Heart left ventricle (tissue), 13 donors: ENCODE results near the gene S100A7.

Experiments used
- CTCF ChIP-seq, 12 donors: fragments of 200-600 bp; sonication (generic) in 4 of 12; IDR thresholded peaks; one replicate each; pipeline versions ENCODE4 v1.5.0 to v1.8.0; 2018 to 2022; ENCODE audit warnings: antibody characterized with exemption in 12 of 12, mild to moderate bottlenecking in 5 of 12
- POLR2A ChIP-seq, 2 donors: fragments of 450-650 bp; IDR thresholded peaks; one replicate each; pipeline ENCODE4 v1.6.1; 2017; ENCODE audit warnings: antibody characterized with exemption in 2 of 2, mild to moderate bottlenecking in 2 of 2, moderate library complexity in 2 of 2
- donor health status: ischemic (EF 13 %, LVEDD 7.1; RV severe dilation, severe dysfunction).
- donor health status: DM: no; HTN: yes; CAD: no.
- donor health status: DM: no; HTN: no; CAD: no.
- donor health status: ischemic (EF 25% LVEDD 6.9; RV normal size, moderate dysfunction).
- donor health status: ischemic (EF 25% LVEDD 5.7; RV mildly dilated, moderate dysfunction).
- donor health status: ischemic (EF 35%, LVEDD 5.7; RV mildly dilated, moderate dysfunction).
- donor health status: nonischemic (EF 11% LVEDD 7.7; RV severe dilation, severe dysfunction).
- donor health status: DM: yes; HTN: yes; CAD: no.
- donor health status: PGD.
- donor health status: ischemic (EF 29% LVEDD 5.4; RV normal size, mild dysfunction).
- donor health status: nonischemic (EF 23%, LVEDD 6.1; RV moderate dilation, normal function).

DNA sequence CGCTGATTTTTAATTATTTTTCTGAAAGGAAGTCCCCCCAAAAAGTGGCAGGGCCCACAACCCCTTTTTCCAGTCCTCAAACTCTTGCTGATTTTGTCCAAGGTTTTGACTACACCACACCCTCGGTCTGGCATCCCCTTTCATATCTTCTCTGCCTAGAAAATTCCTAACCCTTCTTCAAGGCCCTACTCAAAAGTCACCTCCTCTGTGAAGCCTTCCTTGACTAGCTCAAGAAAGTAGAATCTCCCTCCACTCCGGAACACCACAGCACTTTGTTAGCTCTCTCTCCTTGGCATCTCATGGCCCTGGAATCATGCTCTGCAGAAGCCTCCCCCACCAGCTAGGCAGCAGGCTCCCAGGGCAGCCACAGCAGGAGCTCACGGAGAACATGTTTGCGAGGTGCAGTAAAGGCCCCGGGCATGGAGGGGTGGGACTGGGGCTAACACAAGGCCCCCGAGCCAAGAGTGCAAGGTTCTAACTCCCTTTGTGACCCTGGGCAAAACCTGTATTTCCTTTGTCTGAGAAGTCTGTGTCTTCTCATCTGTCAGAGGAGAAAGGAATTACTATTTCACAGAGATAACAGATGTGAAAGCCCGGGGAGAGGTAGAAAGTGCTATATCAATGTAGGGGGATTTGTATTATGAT is 17.7 kb upstream of the S100A7 start:
- TF ChIP-seq CTCF (IDR thresholded peaks at IDR 0.05) (no peak), POLR2A (IDR thresholded peaks at IDR 0.05) (no peak)
